Measurements from ENCODE around the gene ANKRD11.
"Not testable (repeated sequence)": the region's sequence is repeated elsewhere in the genome, so short reads cannot be mapped to it uniquely, and the experiment has no call there.

ANKRD11 gene

GRCh38 chr16:89248196-89248982, 242.0 kb downstream of the ANKRD11 start:
- no peaks in the 10 kb centered on the region for H3K36me3 ChIP-seq (replicated peaks in 1 of 2; ENCODE audit: control insufficient read depth in 2 of 2, insufficient read depth in 2 of 2, low read length in 2 of 2)
- no peaks in the 10 kb centered on the region for H3K4me1 ChIP-seq (ENCODE audit: control insufficient read depth in 2 of 2, insufficient read depth in 1 of 2, low read depth in 1 of 2, low read length in 2 of 2)
- H3K4ac ChIP-seq (ENCODE audit: low read length) = no peak overlapping the region
- H4K91ac ChIP-seq (ENCODE audit: low read depth, low read length, poor library complexity) = no peak overlapping the region
- no peak overlapping the region for H3K18ac ChIP-seq (ENCODE audit: low read length)
- peaks cover 0 to 3% (median 0%) of the 10 kb centered on the region in 3 experiments for H3K27me3 ChIP-seq (ENCODE audit: control insufficient read depth in 3 of 3, insufficient read depth in 3 of 3, low read depth in 1 of 3, low read length in 3 of 3)
- peak overlapping the region; percentile 54 to 84 for H3K4me3 ChIP-seq (ENCODE audit: low read length in 2 of 2)
- H2BK15ac ChIP-seq (ENCODE audit: low read length) = no peak overlapping the region
- no peak overlapping the region for H2BK12ac ChIP-seq (ENCODE audit: low read length)
- no peak for DNase-seq (ENCODE audit: low spot score)
- H3K14ac ChIP-seq (ENCODE audit: low read length) = no peak overlapping the region
- WGBS, 2 donors (ENCODE audit: extremely low coverage in 2 of 2, insufficient read length in 2 of 2, insufficient replicate concordance in 1 of 2) = no CpG with 5 or more reads among the region's 69 CpGs
- H4K8ac ChIP-seq (ENCODE audit: low read depth, low read length) = no peak overlapping the region
- peaks cover 2 to 6% of the 10 kb centered on the region in 2 donors for H3K9me3 ChIP-seq (replicated peaks in 1 of 2; ENCODE audit: control insufficient read depth in 2 of 2, insufficient read depth in 1 of 2, low read depth in 1 of 2, low read length in 2 of 2)
- H3K27ac ChIP-seq (replicated peaks; ENCODE audit: low read length) = no peak overlapping the region
- H3K23ac ChIP-seq (ENCODE audit: low read depth, low read length, poor library complexity) = no peak overlapping the region
- peak overlapping the region; percentile 57 for H3K4me2 ChIP-seq (ENCODE audit: insufficient read depth, low read length, poor library complexity, severe bottlenecking)
- peaks cover 1% of the 10 kb centered on the region for H3K79me1 ChIP-seq (ENCODE audit: low read depth, low read length)
- H2AK5ac ChIP-seq (ENCODE audit: low read depth, low read length) = peak overlapping the region; percentile 56
- H2AFZ ChIP-seq (ENCODE audit: low read length) = peak overlapping the region; percentile 97
- no peak overlapping the region for H3K9ac ChIP-seq (ENCODE audit: low read depth, low read length, poor library complexity)
- no peak overlapping the region for H2BK120ac ChIP-seq (ENCODE audit: low read depth, low read length)
- no peak overlapping the region for H2BK5ac ChIP-seq (ENCODE audit: low read length)

DNA sequence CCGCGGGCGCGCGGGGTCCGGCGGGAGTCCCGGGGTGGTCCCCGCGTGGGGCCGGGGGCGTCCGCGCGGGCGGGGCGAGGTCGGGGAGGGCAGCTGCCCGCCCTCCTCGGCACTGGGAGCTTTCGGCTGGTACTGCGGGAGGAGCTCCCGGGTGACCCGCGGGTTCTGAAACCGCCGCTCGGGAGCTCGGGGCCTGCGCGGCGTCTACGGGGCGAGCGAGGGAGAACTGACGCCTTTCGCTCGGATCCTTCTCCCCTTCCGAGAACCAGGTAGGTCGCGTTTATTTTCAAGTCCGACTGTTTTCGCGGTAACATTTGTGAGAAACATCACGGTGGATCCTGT, 242.7 kb downstream of the ANKRD11 start:
- H3K36me3 ChIP-seq (replicated peaks in 1 of 2; ENCODE audit: control insufficient read depth in 2 of 2, insufficient read depth in 2 of 2, low read length in 2 of 2); H3K23ac ChIP-seq (ENCODE audit: low read depth, low read length, poor library complexity); H3K4me1 ChIP-seq (ENCODE audit: control insufficient read depth in 2 of 2, insufficient read depth in 1 of 2, low read depth in 1 of 2, low read length in 2 of 2); H2BK120ac ChIP-seq (ENCODE audit: low read depth, low read length); H2BK5ac ChIP-seq (ENCODE audit: low read length); H2BK15ac ChIP-seq (ENCODE audit: low read length); H3K27ac ChIP-seq (replicated peaks; ENCODE audit: low read length); DNase-seq (ENCODE audit: low spot score); H3K14ac ChIP-seq (ENCODE audit: low read length); H2AK5ac ChIP-seq (ENCODE audit: low read depth, low read length); H2BK12ac ChIP-seq (ENCODE audit: low read length); H4K8ac ChIP-seq (ENCODE audit: low read depth, low read length); H3K9ac ChIP-seq (ENCODE audit: low read depth, low read length, poor library complexity); H3K79me1 ChIP-seq (ENCODE audit: low read depth, low read length); H3K4ac ChIP-seq (ENCODE audit: low read length); H4K91ac ChIP-seq (ENCODE audit: low read depth, low read length, poor library complexity); H3K27me3 ChIP-seq (ENCODE audit: control insufficient read depth in 3 of 3, insufficient read depth in 3 of 3, low read depth in 1 of 3, low read length in 3 of 3); H3K9me3 ChIP-seq (replicated peaks in 1 of 2; ENCODE audit: control insufficient read depth in 2 of 2, insufficient read depth in 1 of 2, low read depth in 1 of 2, low read length in 2 of 2): not testable (repeated sequence)
- WGBS, 2 donors (ENCODE audit: extremely low coverage in 2 of 2, insufficient read length in 2 of 2, insufficient replicate concordance in 1 of 2) = no CpG with 5 or more reads among the region's 45 CpGs
- Histone ChIP-seq H2AFZ (ENCODE audit: low read length) (peak overlapping the region; percentile 97), H3K4me3 (ENCODE audit: low read length in 2 of 2) (peak overlapping the region; percentile 54 to 84), H3K18ac (ENCODE audit: low read length) (peak overlapping the region; percentile 48), H3K4me2 (ENCODE audit: insufficient read depth, low read length, poor library complexity, severe bottlenecking) (peak overlapping the region; percentile 57)

- Histone ChIP-seq H4K91ac (ENCODE audit: low read depth, low read length, poor library complexity) (no peak overlapping the region), H3K4me2 (ENCODE audit: insufficient read depth, low read length, poor library complexity, severe bottlenecking) (peak overlapping the region; percentile 93), H3K14ac (ENCODE audit: low read length) (no peak overlapping the region), H3K9me3 (replicated peaks in 1 of 2; ENCODE audit: control insufficient read depth in 2 of 2, insufficient read depth in 1 of 2, low read depth in 1 of 2, low read length in 2 of 2) (peaks cover 2 to 6% of the 10 kb centered on the region in 2 donors), H2BK120ac (ENCODE audit: low read depth, low read length) (no peak overlapping the region), H3K4me3 (ENCODE audit: low read length in 2 of 2) (peak overlapping the region; percentile 54 to 84), H3K27ac (replicated peaks; ENCODE audit: low read length) (no peak overlapping the region), H2BK15ac (ENCODE audit: low read length) (no peak overlapping the region), H3K9ac (ENCODE audit: low read depth, low read length, poor library complexity) (peak overlapping the region; percentile 94), H3K79me1 (ENCODE audit: low read depth, low read length) (peaks cover 1% of the 10 kb centered on the region), H3K18ac (ENCODE audit: low read length) (peak overlapping the region; percentile 85), H3K4me1 (ENCODE audit: control insufficient read depth in 2 of 2, insufficient read depth in 1 of 2, low read depth in 1 of 2, low read length in 2 of 2) (no peaks in the 10 kb centered on the region), H2BK12ac (ENCODE audit: low read length) (no peak overlapping the region), H3K4ac (ENCODE audit: low read length) (no peak overlapping the region), H3K36me3 (replicated peaks in 1 of 2; ENCODE audit: control insufficient read depth in 2 of 2, insufficient read depth in 2 of 2, low read length in 2 of 2) (no peaks in the 10 kb centered on the region), H2BK5ac (ENCODE audit: low read length) (no peak overlapping the region), H3K27me3 (ENCODE audit: control insufficient read depth in 3 of 3, insufficient read depth in 3 of 3, low read depth in 1 of 3, low read length in 3 of 3) (peaks cover 0 to 3% (median 0%) of the 10 kb centered on the region in 3 experiments), H2AK5ac (ENCODE audit: low read depth, low read length) (peak overlapping the region; percentile 63), H2AFZ (ENCODE audit: low read length) (peak overlapping the region; percentile 97), H4K8ac (ENCODE audit: low read depth, low read length) (peak overlapping the region; percentile 17), H3K23ac (ENCODE audit: low read depth, low read length, poor library complexity) (peak overlapping the region; percentile 89)
- DNase-seq (ENCODE audit: low spot score) = peak; percentile 87
- WGBS, 2 donors (ENCODE audit: extremely low coverage in 2 of 2, insufficient read length in 2 of 2, insufficient replicate concordance in 1 of 2) = no CpG with 5 or more reads among the region's 78 CpGs
Measured at GRCh38 chr16:89246903-89247733, 243.2 kb downstream of the ANKRD11 start.

GRCh38 chr16:89246383-89246902, 243.9 kb downstream of the ANKRD11 start:
- no peak for DNase-seq (ENCODE audit: low spot score)
- no peak overlapping the region for H4K8ac ChIP-seq (ENCODE audit: low read depth, low read length)
- no peaks in the 10 kb centered on the region for H3K36me3 ChIP-seq (replicated peaks in 1 of 2; ENCODE audit: control insufficient read depth in 2 of 2, insufficient read depth in 2 of 2, low read length in 2 of 2)
- no peak overlapping the region for H2BK120ac ChIP-seq (ENCODE audit: low read depth, low read length)
- no peak overlapping the region for H2BK5ac ChIP-seq (ENCODE audit: low read length)
- H3K27me3 ChIP-seq (ENCODE audit: control insufficient read depth in 3 of 3, insufficient read depth in 3 of 3, low read depth in 1 of 3, low read length in 3 of 3) = peaks cover 0 to 3% (median 0%) of the 10 kb centered on the region in 3 experiments
- no peak overlapping the region for H3K18ac ChIP-seq (ENCODE audit: low read length)
- no peak overlapping the region for H4K91ac ChIP-seq (ENCODE audit: low read depth, low read length, poor library complexity)
- peaks cover 0 to 3% of the 10 kb centered on the region in 2 donors for H3K4me1 ChIP-seq (ENCODE audit: control insufficient read depth in 2 of 2, insufficient read depth in 1 of 2, low read depth in 1 of 2, low read length in 2 of 2)
- H3K79me1 ChIP-seq (ENCODE audit: low read depth, low read length) = peaks cover 1% of the 10 kb centered on the region
- peaks cover 2 to 6% of the 10 kb centered on the region in 2 donors for H3K9me3 ChIP-seq (replicated peaks in 1 of 2; ENCODE audit: control insufficient read depth in 2 of 2, insufficient read depth in 1 of 2, low read depth in 1 of 2, low read length in 2 of 2)
- H3K4ac ChIP-seq (ENCODE audit: low read length) = no peak overlapping the region
- H3K4me3 ChIP-seq (ENCODE audit: low read length in 2 of 2) = peak overlapping the region in 1 of 2 donors; percentile 54
- H2BK12ac ChIP-seq (ENCODE audit: low read length) = no peak overlapping the region
- no peak overlapping the region for H2BK15ac ChIP-seq (ENCODE audit: low read length)
- no peak overlapping the region for H3K14ac ChIP-seq (ENCODE audit: low read length)
- peak overlapping the region; percentile 93 for H3K4me2 ChIP-seq (ENCODE audit: insufficient read depth, low read length, poor library complexity, severe bottlenecking)
- no peak overlapping the region for H2AK5ac ChIP-seq (ENCODE audit: low read depth, low read length)
- H3K23ac ChIP-seq (ENCODE audit: low read depth, low read length, poor library complexity) = no peak overlapping the region
- no CpG with 5 or more reads among the region's 13 CpGs for WGBS, 2 donors (ENCODE audit: extremely low coverage in 2 of 2, insufficient read length in 2 of 2, insufficient replicate concordance in 1 of 2)
- no peak overlapping the region for H3K27ac ChIP-seq (replicated peaks; ENCODE audit: low read length)
- H2AFZ ChIP-seq (ENCODE audit: low read length) = peak overlapping the region; percentile 97
- H3K9ac ChIP-seq (ENCODE audit: low read depth, low read length, poor library complexity) = no peak overlapping the region
